ENCODE measurements around the gene NMBR.

GRCh38 chr6:142028527-142028926, 118.4 kb downstream of the NMBR start:
- TF ChIP-seq GATA3 (IDR thresholded peaks at IDR 0.05; ENCODE audit: low read depth, low read length): no peak
- TF ChIP-seq GATA2 (IDR thresholded peaks at IDR 0.05; ENCODE audit: low read depth, low read length): no peak
